HepG2 (cell line): ENCODE results near the gene TRMT1. TPM values are rescaled to one million over a fixed set of nuclear protein-coding genes. Genes with fewer than 3 reads are reported as not detected.
A peak's percentile ranks its signal among the peaks of the same experiment; 100 is the strongest.

Experiments
- ASH2L ChIP-seq: fragments of 300-600, 200-600 bp; sonication (generic); IDR thresholded peaks from 2 replicates; pipeline ENCODE4 v1.7.0; 2017; ENCODE audit warnings: low read depth, mild to moderate bottlenecking, moderate library complexity, mixed read lengths, low read length; ENCODE audit not compliant: insufficient read length
- BRF2 ChIP-seq: sonication (generic); formaldehyde crosslinking; IDR thresholded peaks from 2 replicates; pipeline ENCODE4 v1.8.1; 2022; ENCODE audit warnings: mild to moderate bottlenecking, missing genetic modification reagents
- CBX5 ChIP-seq: sonication (generic); formaldehyde crosslinking; IDR thresholded peaks from 2 replicates; pipeline ENCODE4 v1.4.0; 2020; ENCODE audit warnings: missing genetic modification reagents, borderline replicate concordance
- CREB3 ChIP-seq: sonication (generic); formaldehyde crosslinking; IDR thresholded peaks from 2 replicates; pipeline ENCODE4 v1.5.0; 2020; ENCODE audit warnings: missing genetic modification reagents
- DNMT1 ChIP-seq: sonication (generic); formaldehyde crosslinking; IDR thresholded peaks from 2 replicates; pipeline ENCODE4 v1.5.1; 2020; ENCODE audit warnings: mild to moderate bottlenecking, missing genetic modification reagents
- EED ChIP-seq: sonication (generic); formaldehyde crosslinking; IDR thresholded peaks from 2 replicates; pipeline ENCODE4 v1.5.0; 2020; ENCODE audit warnings: mild to moderate bottlenecking, missing genetic modification reagents
- FOXJ3 ChIP-seq: sonication (generic); formaldehyde crosslinking; IDR thresholded peaks from 2 replicates; pipeline ENCODE4 v1.4.0; 2020; ENCODE audit warnings: missing genetic modification reagents, mild to moderate bottlenecking, borderline replicate concordance
- HCFC1 ChIP-seq: fragments of 150-350 bp; IDR thresholded peaks from 2 replicates; pipeline ENCODE4 v1.6.1; 2014; ENCODE audit warnings: low read depth, low read length
- HOXA3 ChIP-seq: sonication (generic); formaldehyde crosslinking; IDR thresholded peaks from 2 replicates; pipeline ENCODE4 v1.5.0; 2020; ENCODE audit warnings: missing genetic modification reagents
- KDM6A ChIP-seq: IDR thresholded peaks from 2 replicates; pipeline ENCODE4 v1.6.1; 2016; ENCODE audit warnings: low read depth
- MAFF ChIP-seq: IDR thresholded peaks from 2 replicates; pipeline ENCODE4 v1.6.1; 2011; ENCODE audit warnings: low read depth, low read length, improper control_type of control experiment
- MAZ ChIP-seq, 2 experiments: sonication (generic) in 1 of 2; formaldehyde crosslinking in 1 of 2; IDR thresholded peaks; 2 replicates each; pipeline versions ENCODE4 v1.5.0 to v1.6.1; 2012 to 2020; ENCODE audit warnings: low read depth in 2 of 2, mild to moderate bottlenecking in 2 of 2, borderline replicate concordance in 1 of 2, improper control_type of control experiment in 1 of 2, low read length in 1 of 2, missing genetic modification reagents in 1 of 2, moderate library complexity in 1 of 2
- NFYC ChIP-seq: IDR thresholded peaks from 2 replicates; pipeline ENCODE4 v1.6.1; 2016; ENCODE audit warnings: missing genetic modification reagents, missing compliant biosample characterization
- POLR2G ChIP-seq: fragments of 200-400 bp; formaldehyde crosslinking; IDR thresholded peaks from 2 replicates; pipeline ENCODE4 v1.6.1; 2018; ENCODE audit warnings: mild to moderate bottlenecking, low read depth, low read length, moderate library complexity
- REPIN1 ChIP-seq: sonication (generic); formaldehyde crosslinking; IDR thresholded peaks from 2 replicates; pipeline ENCODE4 v1.8.0; 2022; ENCODE audit warnings: missing genetic modification reagents, low read depth, mild to moderate bottlenecking, borderline replicate concordance
- RXRB ChIP-seq: IDR thresholded peaks from 2 replicates; pipeline ENCODE4 v1.6.1; 2016; ENCODE audit warnings: borderline replicate concordance, missing genetic modification reagents, missing compliant biosample characterization
- SALL2 ChIP-seq: sonication (generic); formaldehyde crosslinking; IDR thresholded peaks from 2 replicates; pipeline ENCODE4 v1.8.1; 2023; ENCODE audit warnings: mild to moderate bottlenecking, missing genetic modification reagents, inconsistent platforms
- SAP130 ChIP-seq: IDR thresholded peaks from 2 replicates; pipeline ENCODE4 v1.6.1; 2016; ENCODE audit warnings: low read depth
- ZFP90 ChIP-seq: sonication (generic); formaldehyde crosslinking; IDR thresholded peaks from 2 replicates; pipeline ENCODE4 v1.8.0; 2022; ENCODE audit warnings: missing genetic modification reagents, mild to moderate bottlenecking, inconsistent platforms, borderline replicate concordance
- ZMAT3 ChIP-seq: sonication (generic); formaldehyde crosslinking; conservative IDR thresholded peaks from 2 replicates; pipeline ENCODE4 v1.7.0; 2021; ENCODE audit warnings: missing genetic modification reagents
- ZNF251 ChIP-seq: sonication (generic); formaldehyde crosslinking; IDR thresholded peaks from 2 replicates; pipeline ENCODE4 v1.9.0; 2021; ENCODE audit warnings: mild to moderate bottlenecking, missing genetic modification reagents
- ZNF383 ChIP-seq: sonication (generic); formaldehyde crosslinking; IDR thresholded peaks from 2 replicates; pipeline ENCODE4 v1.4.0; 2020; ENCODE audit warnings: missing genetic modification reagents, mild to moderate bottlenecking, borderline replicate concordance
- ZNF512B ChIP-seq: sonication (generic); formaldehyde crosslinking; IDR thresholded peaks from 2 replicates; pipeline ENCODE4 v1.5.1; 2020; ENCODE audit warnings: missing genetic modification reagents, mild to moderate bottlenecking, borderline replicate concordance
- ZNF562 ChIP-seq: sonication (generic); formaldehyde crosslinking; IDR thresholded peaks from 2 replicates; pipeline ENCODE4 v1.8.0; 2022; ENCODE audit warnings: missing genetic modification reagents, borderline replicate concordance
- ZNF713 ChIP-seq: sonication (generic); formaldehyde crosslinking; IDR thresholded peaks from 2 replicates; pipeline ENCODE4 v1.4.0; 2020; ENCODE audit warnings: mild to moderate bottlenecking, missing genetic modification reagents
- ZNF816 ChIP-seq: sonication (generic); formaldehyde crosslinking; IDR thresholded peaks from 2 replicates; pipeline ENCODE4 v1.8.0; 2022; ENCODE audit warnings: missing genetic modification reagents, mild to moderate bottlenecking, borderline replicate concordance
- polyA plus RNA-seq, 8 experiments: library from polyadenylated mRNA; depleted of rRNA in 3 of 8; stranded (reverse) in 7 of 8; unstranded in 1 of 8; fragments of >200 nt; fragmentation: Illumina TruSeq in 4 of 8; extraction: Trizol in 4 of 8; gene quantifications; 2 replicates each; pipeline versions ENCODE4 v1.2.1 to v1.2.3, GENCODE V29; 2011 to 2016; ENCODE audit warnings: low read depth in 4 of 8, missing spikeins in 1 of 8, mixed read lengths in 1 of 8; ENCODE audit not compliant: insufficient read depth in 1 of 8
- total RNA-seq, 5 experiments: library from RNA; depleted of rRNA; stranded (reverse); fragments of >200 nt; fragmentation: Illumina TruSeq; extraction: Trizol; gene quantifications; 2 replicates each; pipeline ENCODE4 v1.2.3, GENCODE V29; 2016; ENCODE audit warnings: low read depth in 1 of 5

The TRMT1 gene
- total and polyA plus RNA-seq, 2 of the 13 experiments (the other 11 are each of a cell fraction or from before 2014, with no cell fraction given), result 35.5 to 44.1 TPM

GRCh38 chr19:13150931-13151604 is 34.5 kb upstream of the TRMT1 start (continued):
- TF ChIP-seq BRF2 (CRISPR knock-in tag) (no peak), REPIN1 (no peak), FOXJ3 (no peak), ASH2L (no peak), POLR2G (peak; percentile 11; the same call in 1 of the 2 replicates), CBX5 (CRISPR knock-in tag) (no peak), ZFP90 (CRISPR knock-in tag) (no peak), NFYC (no peak; the same call in 1 of the 2 replicates), MAZ (IDR thresholded peaks at IDR 0.05; ENCODE audit: borderline replicate concordance, low read depth, low read length) (0 out of 2 replicates have a peak, but pooled peaks have one; percentile 35), MAZ (CRISPR knock-in tag; IDR thresholded peaks at IDR 0.05; ENCODE audit: low read depth) (no peak), RXRB (CRISPR knock-in tag) (no peak), ZNF562 (CRISPR knock-in tag) (no peak), ZMAT3 (CRISPR knock-in tag) (no peak), DNMT1 (CRISPR knock-in tag) (no peak), CREB3 (CRISPR knock-in tag) (no peak), KDM6A (no peak), ZNF713 (CRISPR knock-in tag) (0 out of 2 replicates have a peak, but pooled peaks have one; percentile 28), ZNF383 (CRISPR knock-in tag) (no peak), HCFC1 (no peak), ZNF251 (no peak), EED (no peak), SAP130 (CRISPR knock-in tag) (no peak), HOXA3 (CRISPR knock-in tag) (peak; percentile 1; the same call in 1 of the 2 replicates), ZNF512B (CRISPR knock-in tag) (no peak), MAFF (no peak), ZNF816 (CRISPR knock-in tag) (0 out of 2 replicates have a peak, but pooled peaks have one; percentile 12), SALL2 (CRISPR knock-in tag) (no peak)
